GM12878 (cell line): ENCODE data around the gene C3orf33. TPM values are rescaled to one million over a fixed set of nuclear protein-coding genes. Genes with fewer than 3 reads are reported as not detected.

Source experiments
- ATAC-seq: fragments of 200-7000 bp; cut with Tn5 transposase; 3 replicates; pipeline ENCODE4 v1.9.1; 2020; ENCODE audit warnings: mild to moderate bottlenecking, moderate library complexity
- BruUV-seq: library from RNA; stranded (reverse); fragments of 400-500 nt; replicated peaks from 2 replicates; lab custom pipeline; 2021; lab: Mats Ljungman, UMichigan
- CTCF ChIA-PET: fragments of 300-600 bp; sonication (Branson Sonifier 250); formaldehyde crosslinking; extraction: SDS; loops from one replicate; lab custom pipeline; 2021; ENCODE audit warnings: inconsistent platforms; lab: Yijun Ruan, JAX
- POLR2A ChIA-PET: fragments of 350-600 bp; formaldehyde crosslinking; extraction: SDS; loops from one replicate; lab custom pipeline; 2021; ENCODE audit warnings: inconsistent platforms; lab: Charles Lee
- RAD21 ChIA-PET: fragments of 300-600 bp; sonication (Branson Sonifier 250); formaldehyde crosslinking; loops from one replicate; lab custom pipeline; 2023; ENCODE audit warnings: antibody characterized with exemption; ENCODE audit not compliant: unreplicated experiment; lab: Charles Lee
- SMC1A ChIA-PET: fragments of 300-600 bp; sonication (Branson Sonifier 250); formaldehyde crosslinking; loops from one replicate; lab custom pipeline; 2023; ENCODE audit not compliant: unreplicated experiment, uncharacterized antibody; lab: Charles Lee
- DNase-seq: peaks from one replicate; pipeline ENCODE4 v3.0.0-alpha.2; 2011; ENCODE audit warnings: low read depth, low spot score
- FAIRE-seq: peaks from 3 replicates; lab custom pipeline; 2011; peaks lifted over from hg19 to GRCh38; lab: Jason Lieb, UNC
- H2AFZ ChIP-seq: 2 replicates; pipeline ENCODE4 v1.6.0; 2011; ENCODE audit warnings: low read depth, low read length, control low read depth; ENCODE audit not compliant: control insufficient read depth
- H3K27ac ChIP-seq: 2 replicates; pipeline ENCODE4 v1.5.1; 2011; ENCODE audit warnings: control low read depth; ENCODE audit not compliant: control insufficient read depth, insufficient read depth
- H3K27me3 ChIP-seq, 2 experiments: replicated peaks in 1 of 2; 2 replicates each; pipeline versions ENCODE4 v1.6.0 to v1.6.1; 2011; ENCODE audit warnings: low read length in 1 of 2; ENCODE audit not compliant: control insufficient read depth in 2 of 2, insufficient read depth in 2 of 2
- H3K36me3 ChIP-seq, 2 experiments: 2 replicates each; pipeline ENCODE4 v1.5.1; 2011; ENCODE audit warnings: low read length in 1 of 2; ENCODE audit not compliant: control insufficient read depth in 2 of 2, insufficient read depth in 2 of 2
- H3K4me1 ChIP-seq: 2 replicates; pipeline ENCODE4 v1.6.1; 2011; ENCODE audit warnings: mild to moderate bottlenecking, low read length, moderate library complexity, mixed read lengths; ENCODE audit not compliant: control insufficient read depth, insufficient read depth
- H3K4me2 ChIP-seq: 2 replicates; pipeline ENCODE4 v1.6.0; 2011; ENCODE audit warnings: control low read depth; ENCODE audit not compliant: control insufficient read depth, insufficient read depth
- H3K4me3 ChIP-seq: fragments of 200-600 bp; sonication (generic); 2 replicates; pipeline ENCODE4 v1.5.1; 2016
- H3K79me2 ChIP-seq: 2 replicates; pipeline ENCODE4 v1.6.0; 2011; ENCODE audit warnings: low read length; ENCODE audit not compliant: control insufficient read depth, insufficient read depth
- H3K9ac ChIP-seq: 2 replicates; pipeline ENCODE4 v1.8.0; 2011; ENCODE audit warnings: low read length, control low read depth, mixed read lengths; ENCODE audit not compliant: control insufficient read depth, insufficient read depth
- H3K9me3 ChIP-seq: replicated peaks from 3 replicates; pipeline ENCODE4 v1.5.1; 2011; ENCODE audit warnings: mild to moderate bottlenecking, low read length; ENCODE audit not compliant: control insufficient read depth, insufficient read depth
- H4K20me1 ChIP-seq: 2 replicates; pipeline ENCODE4 v1.6.0; 2011; ENCODE audit not compliant: control insufficient read depth, insufficient read depth
- CBFB ChIP-seq: IDR thresholded peaks from 2 replicates; pipeline ENCODE4 v1.6.1; 2016; ENCODE audit warnings: antibody characterized with exemption, low read depth
- CHD2 ChIP-seq: IDR thresholded peaks from 2 replicates; pipeline ENCODE4 v1.6.1; 2011; ENCODE audit warnings: low read depth, low read length, improper control_type of control experiment, borderline replicate concordance
- DPF2 ChIP-seq: fragments of 450-650 bp; IDR thresholded peaks from 2 replicates; pipeline ENCODE4 v1.6.1; 2017; ENCODE audit warnings: mild to moderate bottlenecking
- IKZF2 ChIP-seq, 2 experiments: fragments of 450-650 bp; IDR thresholded peaks; 2 replicates each; pipeline ENCODE4 v1.6.1; 2017; ENCODE audit warnings: mild to moderate bottlenecking in 2 of 2, moderate library complexity in 2 of 2
- MYC ChIP-seq: IDR thresholded peaks from 2 replicates; pipeline ENCODE4 v1.6.1; 2011; ENCODE audit warnings: mild to moderate bottlenecking, low read length, moderate library complexity, inconsistent platforms; ENCODE audit not compliant: insufficient read depth, insufficient replicate concordance, insufficient read length, severe bottlenecking
- PAX8 ChIP-seq: fragments of 450-650 bp; IDR thresholded peaks from 2 replicates; pipeline ENCODE4 v1.6.1; 2017; ENCODE audit warnings: mild to moderate bottlenecking, moderate library complexity
- POLR2A ChIP-seq: IDR thresholded peaks from 2 replicates; pipeline ENCODE4 v1.6.1; 2011; ENCODE audit warnings: low read depth, mild to moderate bottlenecking, low read length
- POLR2AphosphoS2 ChIP-seq: IDR thresholded peaks from 2 replicates; pipeline ENCODE4 v1.6.1; 2011; ENCODE audit warnings: low read depth, mild to moderate bottlenecking, low read length, improper control_type of control experiment, moderate library complexity
- POU2F2 ChIP-seq: IDR thresholded peaks from 3 replicates; pipeline ENCODE4 v1.6.1; 2011; ENCODE audit warnings: low read depth, mild to moderate bottlenecking, low read length, borderline replicate concordance
- RAD21 ChIP-seq: IDR thresholded peaks from 2 replicates; pipeline ENCODE4 v1.6.1; 2011; ENCODE audit warnings: mild to moderate bottlenecking, low read depth, low read length, moderate library complexity; ENCODE audit not compliant: insufficient read depth
- SIX5 ChIP-seq: IDR thresholded peaks from 2 replicates; pipeline ENCODE4 v1.6.1; 2011; ENCODE audit warnings: mild to moderate bottlenecking, low read depth, low read length, moderate library complexity; ENCODE audit not compliant: severe bottlenecking
- SPI1 ChIP-seq: IDR thresholded peaks from 2 replicates; pipeline ENCODE4 v1.6.1; 2011; ENCODE audit warnings: low read depth, mild to moderate bottlenecking, low read length, moderate library complexity, borderline replicate concordance; ENCODE audit not compliant: insufficient read depth
- SRF ChIP-seq, 2 experiments: IDR thresholded peaks; 2 replicates each; pipeline ENCODE4 v1.6.1; 2011; ENCODE audit warnings: low read depth in 2 of 2, low read length in 2 of 2, mild to moderate bottlenecking in 1 of 2, moderate library complexity in 1 of 2
- SUPT20H ChIP-seq: IDR thresholded peaks from 2 replicates; pipeline ENCODE4 v1.6.1; 2011; ENCODE audit warnings: low read depth, mild to moderate bottlenecking, low read length, moderate library complexity, borderline replicate concordance; ENCODE audit not compliant: control insufficient read depth
- TARDBP ChIP-seq: IDR thresholded peaks from 2 replicates; pipeline ENCODE4 v1.6.1; 2016; ENCODE audit warnings: borderline replicate concordance
- YY1 ChIP-seq: IDR thresholded peaks from 2 replicates; pipeline ENCODE4 v1.6.1; 2011; ENCODE audit warnings: low read depth, mild to moderate bottlenecking, low read length
- ZNF687 ChIP-seq: fragments of 450-650 bp; IDR thresholded peaks from 2 replicates; pipeline ENCODE4 v1.6.1; 2017; ENCODE audit warnings: mild to moderate bottlenecking, moderate library complexity
- WGBS: methylation state at CpG from one replicate; pipeline ENCODE4 v1.1.6; 2016; ENCODE audit warnings: low lambda C conversion rate; ENCODE audit not compliant: insufficient replicate concordance, insufficient coverage; ENCODE audit errors: missing lambda C conversion rate; 5-methylcytosine and 5-hydroxymethylcytosine counted together
- in situ Hi-C: fragments of 300-500 bp; cut with MboI; formaldehyde crosslinking; loops from 9 replicates; pipeline ENCODE4 v1.14.3; 2018; ENCODE audit warnings: mixed read lengths
- intact Hi-C: fragments of 100-400 bp; cut with micrococcal nuclease; formaldehyde crosslinking; loops from one replicate; pipeline ENCODE4 v1.14.2; 2022; ENCODE audit not compliant: unreplicated experiment
- polyA plus RNA-seq, 11 experiments: library from polyadenylated mRNA; depleted of rRNA in 4 of 11; unstranded in 6 of 11; stranded (reverse) in 5 of 11; fragments of >200 nt; fragmentation: Nextera tagmentation in 4 of 11; fragmentation: Illumina TruSeq in 1 of 11; extraction: Ambion mirVana in 4 of 11; extraction: Trizol in 1 of 11; gene quantifications; 1 replicate in 1 of 11; 2 replicates in 10 of 11; pipeline versions ENCODE4 v1.2.1 to v1.2.3, GENCODE V29; 2011 to 2016; ENCODE audit warnings: inconsistent platforms in 2 of 11, missing spikeins in 2 of 11, low read depth in 1 of 11
- total RNA-seq, 4 experiments: library from RNA; depleted of rRNA in 3 of 4; stranded (reverse); fragments of >200 nt in 3 of 4; fragmentation: Illumina TruSeq in 1 of 4; extraction: Trizol in 1 of 4; gene quantifications; 2 replicates each; pipeline versions ENCODE4 v1.2.1 to v1.2.3, GENCODE V29; 2013 to 2021

C3orf33 gene
- total and polyA plus RNA-seq, 10 of the 15 experiments (the other 5 are each of a cell fraction or from before 2014, with no cell fraction given), result 0.35 to 1.7 (median 0.90) TPM

- no peak overlapping the region for H3K27ac ChIP-seq
- no peak overlapping the region for H3K9ac ChIP-seq
- RAD21 ChIA-PET, result no interaction called here
- no peak overlapping the region for H2AFZ ChIP-seq
- no peak overlapping the region for H3K4me3 ChIP-seq
- FAIRE-seq, result no peak
- BruUV-seq, result no TSS peak
- no peak for ATAC-seq
- intact Hi-C loops (no loop called here), in situ Hi-C loops (no loop called here)
- DNase-seq, result no peak
- no peaks in the 10 kb centered on the region for H3K79me2 ChIP-seq
- H3K27me3 ChIP-seq, result peaks cover 10 to 19% of the 10 kb centered on the region in 2 experiments
- H3K4me2 ChIP-seq, result no peak overlapping the region
- H3K36me3 ChIP-seq, result no peaks in the 10 kb centered on the region
- WGBS, result 86% methylated on average over 1 of the region's 1 CpG
- H4K20me1 ChIP-seq, result no peaks in the 10 kb centered on the region
- TF ChIP-seq SIX5 (no peak), YY1 (no peak), POLR2A (no peak), SUPT20H (no peak), POU2F2 (no peak), SPI1 (no peak), IKZF2 (IDR thresholded peaks at IDR 0.05) (no peak), ZNF687 (no peak), TARDBP (no peak), RAD21 (no peak), CHD2 (no peak), DPF2 (no peak), SRF (IDR thresholded peaks at IDR 0.05; ENCODE audit: low read depth in 2 of 2, low read length in 2 of 2) (no peak), MYC (no peak), CBFB (no peak), PAX8 (no peak), POLR2AphosphoS2 (no peak)
- no peaks in the 10 kb centered on the region for H3K9me3 ChIP-seq
- no peaks in the 10 kb centered on the region for H3K4me1 ChIP-seq
- CTCF ChIA-PET, result no interaction called here
- SMC1A ChIA-PET, result no interaction called here
- POLR2A ChIA-PET, result interaction anchor here (0.6 kb wide), 1 partner anchor 14 kb away, joined by 3 read pairs; no protein-coding TSS in a partner anchor
Observed at GRCh38 chr3:155746703-155747102, 59.4 kb downstream of the C3orf33 start.
